Cerebellar cortex (tissue), 1 donor: ENCODE data around the gene TBC1D25.

Experiments used
- DNase-seq: peaks from one replicate; pipeline ENCODE4 v3.0.0-alpha.2; 2015; ENCODE audit warnings: low spot score

TBC1D25 gene

GRCh38 chrX:48604701-48605100 lies 65.2 kb downstream of the TBC1D25 start:
- no peak for DNase-seq

DNA sequence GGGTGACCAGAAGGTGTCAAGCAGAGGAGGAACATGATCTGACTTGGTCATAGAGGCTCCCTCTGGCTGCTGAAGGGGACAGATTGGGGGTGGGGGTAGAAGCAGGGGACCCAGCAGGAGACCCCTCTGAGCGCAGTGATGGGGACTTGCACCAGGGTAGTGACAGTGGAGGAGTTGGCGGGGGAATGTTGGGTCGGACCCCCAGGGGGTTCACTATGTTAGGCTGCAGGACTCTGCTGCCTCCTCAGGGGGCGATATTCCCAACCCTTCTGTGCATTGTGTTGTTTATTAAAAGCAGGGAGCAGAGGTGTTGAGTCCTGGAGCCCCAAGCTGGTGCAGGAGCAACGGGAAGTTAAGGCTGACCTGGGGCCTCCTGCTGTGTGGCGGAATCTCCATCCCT lies 66.6 kb downstream of the TBC1D25 start:
- DNase-seq = no peak

GRCh38 chrX:48611703-48612102 lies 72.2 kb downstream of the TBC1D25 start:
- no peak for DNase-seq
